ENCODE data around the gene ZRANB1.

DNA sequence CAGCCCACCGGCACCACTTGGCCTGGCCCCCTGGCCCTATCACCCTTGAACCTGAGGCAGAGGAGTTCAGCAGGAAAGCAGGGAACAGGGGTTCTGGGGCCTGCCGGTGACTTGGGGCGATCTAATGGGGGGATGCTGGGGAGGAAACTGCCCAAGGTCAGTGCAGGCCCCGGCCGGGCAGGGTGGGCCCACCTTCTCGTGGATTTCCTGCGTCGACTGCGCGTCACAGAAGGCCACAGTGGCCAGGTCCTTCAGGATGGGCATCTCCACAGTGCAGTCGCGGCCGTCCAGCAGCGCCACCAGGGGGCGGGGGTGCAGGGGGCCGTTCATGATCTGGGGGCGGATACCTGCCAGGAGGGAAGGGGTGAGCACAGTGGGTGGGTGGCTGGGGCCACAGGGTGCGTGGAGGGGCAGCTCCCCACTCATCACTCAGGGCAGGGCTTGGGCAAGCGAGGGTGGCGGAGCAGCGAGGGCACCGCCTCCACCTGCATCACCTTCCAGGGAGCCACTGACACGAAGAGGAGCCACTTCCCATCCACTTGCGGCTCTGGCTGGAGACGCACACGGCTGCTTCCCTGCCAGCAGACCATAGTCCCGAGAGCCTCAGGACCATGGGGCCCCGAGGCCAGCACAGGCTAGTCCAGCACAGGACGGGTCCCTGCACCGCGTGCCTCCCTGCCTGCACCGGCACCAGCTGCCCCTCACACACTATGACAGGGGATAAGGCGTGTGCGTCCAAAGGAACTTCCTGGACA is 61.4 kb downstream of the ZRANB1 start:
- TF ChIP-seq, protein P1, sequence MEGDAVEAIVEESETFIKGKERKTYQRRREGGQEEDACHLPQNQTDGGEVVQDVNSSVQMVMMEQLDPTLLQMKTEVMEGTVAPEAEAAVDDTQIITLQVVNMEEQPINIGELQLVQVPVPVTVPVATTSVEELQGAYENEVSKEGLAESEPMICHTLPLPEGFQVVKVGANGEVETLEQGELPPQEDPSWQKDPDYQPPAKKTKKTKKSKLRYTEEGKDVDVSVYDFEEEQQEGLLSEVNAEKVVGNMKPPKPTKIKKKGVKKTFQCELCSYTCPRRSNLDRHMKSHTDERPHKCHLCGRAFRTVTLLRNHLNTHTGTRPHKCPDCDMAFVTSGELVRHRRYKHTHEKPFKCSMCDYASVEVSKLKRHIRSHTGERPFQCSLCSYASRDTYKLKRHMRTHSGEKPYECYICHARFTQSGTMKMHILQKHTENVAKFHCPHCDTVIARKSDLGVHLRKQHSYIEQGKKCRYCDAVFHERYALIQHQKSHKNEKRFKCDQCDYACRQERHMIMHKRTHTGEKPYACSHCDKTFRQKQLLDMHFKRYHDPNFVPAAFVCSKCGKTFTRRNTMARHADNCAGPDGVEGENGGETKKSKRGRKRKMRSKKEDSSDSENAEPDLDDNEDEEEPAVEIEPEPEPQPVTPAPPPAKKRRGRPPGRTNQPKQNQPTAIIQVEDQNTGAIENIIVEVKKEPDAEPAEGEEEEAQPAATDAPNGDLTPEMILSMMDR (IDR thresholded peaks at IDR 0.05) = no peak
- no peak for TF ChIP-seq POLR2A (IDR thresholded peaks at IDR 0.05)

Measured in testis (tissue), 2 donors.